HG03064 (cell line): ENCODE results near the gene AUTS2.

Source experiments
- ATAC-seq: cut with Tn5 transposase; IDR thresholded peaks from one replicate; pipeline ENCODE4 v1.9.1; 2021; ENCODE audit warnings: low read depth; ENCODE audit not compliant: unreplicated experiment

The AUTS2 gene

GRCh38 chr7:70414368-70414767, 816.1 kb downstream of the AUTS2 start:
- ATAC-seq: no peak

GRCh38 chr7:70415179-70415972, 817.1 kb downstream of the AUTS2 start:
- peak; percentile 75 for ATAC-seq

- no peak for ATAC-seq
These were observed 818.2 kb downstream of the AUTS2 start for GRCh38 chr7:70416347-70416985.

GRCh38 chr7:70416986-70417655, 818.8 kb downstream of the AUTS2 start:
- ATAC-seq: no peak

GRCh38 chr7:70419526-70420380, 821.5 kb downstream of the AUTS2 start:
- ATAC-seq: no peak

- ATAC-seq: no peak
These were observed 822.0 kb downstream of the AUTS2 start for GRCh38 chr7:70420381-70420662.

- ATAC-seq: no peak
These were observed 823.0 kb downstream of the AUTS2 start for GRCh38 chr7:70421319-70421718.

- no peak for ATAC-seq
These were observed 828.1 kb downstream of the AUTS2 start for GRCh38 chr7:70426249-70426880.

- ATAC-seq: no peak
These were observed 834.3 kb downstream of the AUTS2 start for GRCh38 chr7:70432567-70433001.

- no peak for ATAC-seq
These were observed 836.1 kb downstream of the AUTS2 start for GRCh38 chr7:70434376-70434775.

GRCh38 chr7:70434821-70435220, 836.5 kb downstream of the AUTS2 start:
- no peak for ATAC-seq

GRCh38 chr7:70435634-70436033, 837.4 kb downstream of the AUTS2 start:
- no peak for ATAC-seq

- no peak for ATAC-seq
These were observed 838.6 kb downstream of the AUTS2 start for GRCh38 chr7:70436790-70437350.

GRCh38 chr7:70439651-70440050, 841.4 kb downstream of the AUTS2 start:
- no peak for ATAC-seq

- no peak for ATAC-seq
These were observed 848.3 kb downstream of the AUTS2 start for GRCh38 chr7:70446448-70447143.

GRCh38 chr7:70448312-70448906, 850.1 kb downstream of the AUTS2 start:
- ATAC-seq: no peak

GRCh38 chr7:70450731-70451130, 852.5 kb downstream of the AUTS2 start:
- ATAC-seq: no peak

- ATAC-seq: no peak
These were observed 857.6 kb downstream of the AUTS2 start for GRCh38 chr7:70455925-70456324.

GRCh38 chr7:70456719-70457118, 858.4 kb downstream of the AUTS2 start:
- ATAC-seq: no peak
